Gastrocnemius medialis (tissue), 4 donors: ENCODE measurements around the gene SSBP4.

ENCODE experiments used
- POLR2A ChIP-seq, 2 donors: fragments of 450-650 bp; IDR thresholded peaks; one replicate each; pipeline ENCODE4 v1.6.1; 2017; ENCODE audit warnings: antibody characterized with exemption in 2 of 2, mild to moderate bottlenecking in 2 of 2, moderate library complexity in 2 of 2
- TF ChIP-seq, protein P1 (sequence below), 5 experiments: fragments of 450-650 bp in 3 of 5; fragments of 200-600 bp in 2 of 5; sonication (generic) in 2 of 5; IDR thresholded peaks in 4 of 5; conservative IDR thresholded peaks in 1 of 5; 1 replicate in 4 of 5; 2 replicates in 1 of 5; pipeline ENCODE4 v1.5.1; 2016 to 2019; ENCODE audit warnings: antibody characterized with exemption in 5 of 5, mild to moderate bottlenecking in 3 of 5, moderate library complexity in 3 of 5

DNA sequence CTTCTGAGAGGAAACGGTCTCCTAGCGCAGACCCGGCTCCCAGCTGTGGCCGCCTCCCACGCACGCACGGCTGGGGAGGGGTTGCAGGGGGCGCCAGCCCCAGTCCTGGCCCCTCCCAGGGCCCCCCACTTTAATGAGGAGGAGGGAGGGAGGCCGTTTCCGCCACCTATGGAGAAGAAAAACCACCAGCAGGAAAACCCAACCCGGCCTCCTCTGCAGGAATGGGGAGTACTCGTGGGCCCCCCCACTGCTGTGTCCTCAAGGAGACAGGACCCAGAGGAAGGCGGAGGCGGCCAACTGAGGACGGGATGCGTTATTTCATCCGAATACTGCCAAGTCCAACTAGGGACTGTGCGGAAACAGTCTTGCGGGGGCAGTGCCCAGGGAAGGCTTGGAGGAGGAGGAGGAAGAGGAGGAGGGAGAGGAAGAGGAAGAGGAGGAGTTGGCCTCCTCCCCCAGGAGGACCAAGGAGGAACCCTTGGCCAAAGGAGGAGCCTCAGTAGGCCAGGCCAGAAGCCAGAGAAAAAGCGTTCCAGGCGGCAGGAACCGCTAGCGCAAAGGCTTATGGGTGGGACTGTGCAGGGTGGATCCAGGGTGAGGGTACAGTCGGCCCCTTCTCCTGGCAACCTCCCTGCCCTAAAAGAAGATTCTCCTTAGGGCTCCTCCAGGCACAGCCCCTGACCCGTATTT is 3.9 kb upstream of the SSBP4 start:
- TF ChIP-seq, protein P1, sequence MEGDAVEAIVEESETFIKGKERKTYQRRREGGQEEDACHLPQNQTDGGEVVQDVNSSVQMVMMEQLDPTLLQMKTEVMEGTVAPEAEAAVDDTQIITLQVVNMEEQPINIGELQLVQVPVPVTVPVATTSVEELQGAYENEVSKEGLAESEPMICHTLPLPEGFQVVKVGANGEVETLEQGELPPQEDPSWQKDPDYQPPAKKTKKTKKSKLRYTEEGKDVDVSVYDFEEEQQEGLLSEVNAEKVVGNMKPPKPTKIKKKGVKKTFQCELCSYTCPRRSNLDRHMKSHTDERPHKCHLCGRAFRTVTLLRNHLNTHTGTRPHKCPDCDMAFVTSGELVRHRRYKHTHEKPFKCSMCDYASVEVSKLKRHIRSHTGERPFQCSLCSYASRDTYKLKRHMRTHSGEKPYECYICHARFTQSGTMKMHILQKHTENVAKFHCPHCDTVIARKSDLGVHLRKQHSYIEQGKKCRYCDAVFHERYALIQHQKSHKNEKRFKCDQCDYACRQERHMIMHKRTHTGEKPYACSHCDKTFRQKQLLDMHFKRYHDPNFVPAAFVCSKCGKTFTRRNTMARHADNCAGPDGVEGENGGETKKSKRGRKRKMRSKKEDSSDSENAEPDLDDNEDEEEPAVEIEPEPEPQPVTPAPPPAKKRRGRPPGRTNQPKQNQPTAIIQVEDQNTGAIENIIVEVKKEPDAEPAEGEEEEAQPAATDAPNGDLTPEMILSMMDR (IDR thresholded peaks at IDR 0.05 in 4 of 5, conservative IDR thresholded peaks at IDR 0.05 in 1 of 5), result no peak
- TF ChIP-seq POLR2A (IDR thresholded peaks at IDR 0.05), result no peak
